ENCODE results near the gene RPS15. TPM values are rescaled to one million over a fixed set of nuclear protein-coding genes. Genes with fewer than 3 reads are reported as not detected.

RPS15 gene
- total RNA-seq, 1 donor from 2014 or later = 938 TPM

DNA sequence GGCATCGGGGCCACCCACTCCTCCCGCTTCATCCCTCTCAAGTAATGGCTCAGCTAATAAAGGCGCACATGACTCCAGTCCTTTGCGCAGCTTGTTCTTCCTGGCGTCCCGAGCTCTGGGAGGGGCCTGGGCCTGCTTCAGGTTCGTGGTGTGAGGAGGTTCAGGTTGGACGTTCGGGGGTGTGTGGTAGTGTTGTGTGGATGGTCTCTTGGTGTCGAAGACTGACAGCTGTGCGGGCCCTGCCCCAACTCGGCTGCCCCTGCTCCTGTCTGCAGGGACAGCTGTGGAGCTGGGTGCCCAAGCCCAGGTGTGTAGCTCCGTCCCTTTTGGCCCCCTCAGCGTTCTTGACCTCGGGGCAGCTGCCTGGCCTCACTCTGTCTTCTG is 2.2 kb downstream of the RPS15 start:
- Mint-ChIP-seq H3K27me3 (no peaks in the 10 kb centered on the region), H3K27ac (peak overlapping the region; percentile 37), H3K4me1 (ENCODE audit: low read depth) (peaks cover 5% of the 10 kb centered on the region), H3K9me3 (ENCODE audit: low read depth) (no peaks in the 10 kb centered on the region), H3K4me3 (ENCODE audit: low read depth) (peak overlapping the region; percentile 97), H3K36me3 (ENCODE audit: insufficient read depth) (peaks cover 21% of the 10 kb centered on the region)
- TF ChIP-seq, protein P1, sequence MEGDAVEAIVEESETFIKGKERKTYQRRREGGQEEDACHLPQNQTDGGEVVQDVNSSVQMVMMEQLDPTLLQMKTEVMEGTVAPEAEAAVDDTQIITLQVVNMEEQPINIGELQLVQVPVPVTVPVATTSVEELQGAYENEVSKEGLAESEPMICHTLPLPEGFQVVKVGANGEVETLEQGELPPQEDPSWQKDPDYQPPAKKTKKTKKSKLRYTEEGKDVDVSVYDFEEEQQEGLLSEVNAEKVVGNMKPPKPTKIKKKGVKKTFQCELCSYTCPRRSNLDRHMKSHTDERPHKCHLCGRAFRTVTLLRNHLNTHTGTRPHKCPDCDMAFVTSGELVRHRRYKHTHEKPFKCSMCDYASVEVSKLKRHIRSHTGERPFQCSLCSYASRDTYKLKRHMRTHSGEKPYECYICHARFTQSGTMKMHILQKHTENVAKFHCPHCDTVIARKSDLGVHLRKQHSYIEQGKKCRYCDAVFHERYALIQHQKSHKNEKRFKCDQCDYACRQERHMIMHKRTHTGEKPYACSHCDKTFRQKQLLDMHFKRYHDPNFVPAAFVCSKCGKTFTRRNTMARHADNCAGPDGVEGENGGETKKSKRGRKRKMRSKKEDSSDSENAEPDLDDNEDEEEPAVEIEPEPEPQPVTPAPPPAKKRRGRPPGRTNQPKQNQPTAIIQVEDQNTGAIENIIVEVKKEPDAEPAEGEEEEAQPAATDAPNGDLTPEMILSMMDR (IDR thresholded peaks at IDR 0.05; ENCODE audit: unreplicated experiment) = no peak
- DNase-seq (ENCODE audit: low spot score, unreplicated experiment) = no peak

DNA sequence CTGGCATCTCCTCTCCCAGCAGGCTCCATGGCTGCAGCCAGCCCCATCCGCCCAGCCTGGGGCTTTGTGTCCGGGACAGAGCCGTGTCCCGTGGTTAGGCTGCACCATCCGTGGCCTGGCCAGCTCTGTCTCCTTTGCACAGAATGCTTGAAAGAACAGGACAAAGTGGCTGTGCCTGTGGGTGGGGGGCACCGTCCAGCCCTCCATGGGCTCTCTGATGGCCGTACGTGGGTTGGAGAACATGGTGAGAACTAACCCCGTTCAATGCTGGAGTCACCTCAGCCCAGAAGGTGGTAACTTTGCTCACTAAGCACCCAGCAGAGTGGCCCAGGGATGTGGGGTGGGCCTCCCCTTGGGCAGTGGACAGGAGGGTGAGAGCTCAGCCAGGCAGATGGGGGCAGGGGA is 2.8 kb downstream of the RPS15 start:
- no peak for DNase-seq (ENCODE audit: low spot score, unreplicated experiment)
- Mint-ChIP-seq H3K27ac (no peak overlapping the region), H3K4me1 (ENCODE audit: low read depth) (peaks cover 5% of the 10 kb centered on the region), H3K4me3 (ENCODE audit: low read depth) (peak overlapping the region; percentile 97), H3K9me3 (ENCODE audit: low read depth) (no peaks in the 10 kb centered on the region), H3K36me3 (ENCODE audit: insufficient read depth) (peaks cover 18% of the 10 kb centered on the region), H3K27me3 (no peaks in the 10 kb centered on the region)
- TF ChIP-seq, protein P1 (IDR thresholded peaks at IDR 0.05; ENCODE audit: unreplicated experiment) = no peak

DNA sequence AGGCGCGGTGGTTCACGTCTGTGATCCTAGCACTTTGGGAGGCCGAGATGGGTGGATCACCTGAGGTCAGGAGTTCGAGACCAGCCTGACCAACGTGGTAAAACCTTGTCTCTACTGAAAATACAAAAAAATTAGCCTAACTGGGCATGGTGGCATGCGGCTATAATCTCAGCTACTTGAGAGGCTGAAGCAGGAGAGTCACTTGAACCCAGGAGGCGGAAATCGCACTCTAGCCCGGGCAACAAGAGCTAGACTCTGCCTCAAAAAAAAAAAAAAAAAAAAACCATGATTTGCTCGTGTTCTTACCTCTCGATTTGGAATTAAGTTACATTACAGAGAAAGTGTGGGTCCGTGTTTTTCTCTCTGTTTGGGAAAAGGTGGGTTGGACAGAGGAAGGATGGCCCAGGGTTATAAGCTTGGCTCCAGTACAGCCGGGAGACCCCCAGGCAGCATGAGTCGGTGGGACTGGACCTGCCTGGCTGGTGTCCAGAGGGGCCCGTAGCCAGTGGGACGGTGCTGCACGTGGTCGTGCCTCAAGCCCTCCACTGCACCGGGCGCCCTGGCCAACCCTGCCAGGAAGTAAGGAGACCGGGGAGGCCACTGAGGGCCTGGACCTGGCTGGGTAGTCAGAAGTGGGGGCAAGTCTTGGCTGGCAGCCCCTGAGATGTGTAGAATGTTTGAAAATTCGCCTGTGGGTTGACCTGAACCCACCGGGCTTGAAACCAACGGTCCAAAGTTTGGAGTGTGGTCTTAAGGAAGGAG is 3.7 kb downstream of the RPS15 start:
- H3K27ac Mint-ChIP-seq = no peak overlapping the region
- peaks cover 5% of the 10 kb centered on the region for H3K4me1 Mint-ChIP-seq (ENCODE audit: low read depth)
- no peaks in the 10 kb centered on the region for H3K9me3 Mint-ChIP-seq (ENCODE audit: low read depth)
- no peaks in the 10 kb centered on the region for H3K27me3 Mint-ChIP-seq
- TF ChIP-seq, protein P1 (IDR thresholded peaks at IDR 0.05; ENCODE audit: unreplicated experiment) = no peak
- H3K36me3 Mint-ChIP-seq (ENCODE audit: insufficient read depth) = peaks cover 18% of the 10 kb centered on the region
- no peak overlapping the region for H3K4me3 Mint-ChIP-seq (ENCODE audit: low read depth)
- no peak for DNase-seq (ENCODE audit: low spot score, unreplicated experiment)

DNA sequence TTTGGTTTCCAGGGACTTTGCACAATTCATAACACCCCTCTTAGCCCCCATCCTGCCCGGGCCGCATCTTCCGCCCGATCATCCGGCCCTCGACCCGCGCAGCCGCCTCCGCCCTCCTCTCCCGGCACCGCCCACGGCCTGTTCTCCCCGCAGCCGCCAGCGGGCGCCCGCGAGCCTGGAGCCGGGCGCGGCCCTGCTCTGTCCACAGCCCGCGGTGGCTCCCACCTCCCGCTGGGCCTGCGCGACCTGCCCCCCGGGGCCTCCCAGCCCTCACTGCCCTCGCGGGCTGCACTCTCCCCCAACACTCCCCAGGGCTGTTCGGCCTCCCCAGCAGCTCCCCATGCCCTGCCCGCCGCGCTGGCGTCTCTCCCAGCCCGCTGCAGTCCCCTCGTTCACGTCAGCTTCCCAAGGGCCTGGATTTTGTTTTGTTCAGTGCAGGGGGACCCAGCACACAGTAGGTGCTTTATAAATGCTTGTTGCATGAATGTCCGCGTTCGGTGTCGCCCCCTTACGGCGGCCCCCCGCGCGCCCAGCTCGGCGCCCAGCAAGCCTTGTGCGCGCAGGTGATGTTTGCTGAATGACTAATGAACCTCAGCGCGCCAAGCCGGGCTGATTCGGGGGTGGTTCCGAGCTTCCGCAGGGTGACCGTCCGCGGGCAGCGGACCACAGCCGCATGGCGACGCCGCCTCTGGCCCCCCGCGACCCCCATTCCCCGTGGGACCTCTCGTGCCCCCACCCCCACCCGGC is 7.2 kb downstream of the RPS15 start:
- peaks cover 24% of the 10 kb centered on the region for H3K27me3 Mint-ChIP-seq
- TF ChIP-seq, protein P1 (IDR thresholded peaks at IDR 0.05; ENCODE audit: unreplicated experiment) = peak; percentile 90
- DNase-seq (ENCODE audit: low spot score, unreplicated experiment) = peak; percentile 73
- H3K4me3 Mint-ChIP-seq (ENCODE audit: low read depth) = peak overlapping the region; percentile 44
- no peaks in the 10 kb centered on the region for H3K9me3 Mint-ChIP-seq (ENCODE audit: low read depth)
- H3K27ac Mint-ChIP-seq = no peak overlapping the region
- peaks cover 14% of the 10 kb centered on the region for H3K36me3 Mint-ChIP-seq (ENCODE audit: insufficient read depth)
- H3K4me1 Mint-ChIP-seq (ENCODE audit: low read depth) = peaks cover under 1% of the 10 kb centered on the region

DNA sequence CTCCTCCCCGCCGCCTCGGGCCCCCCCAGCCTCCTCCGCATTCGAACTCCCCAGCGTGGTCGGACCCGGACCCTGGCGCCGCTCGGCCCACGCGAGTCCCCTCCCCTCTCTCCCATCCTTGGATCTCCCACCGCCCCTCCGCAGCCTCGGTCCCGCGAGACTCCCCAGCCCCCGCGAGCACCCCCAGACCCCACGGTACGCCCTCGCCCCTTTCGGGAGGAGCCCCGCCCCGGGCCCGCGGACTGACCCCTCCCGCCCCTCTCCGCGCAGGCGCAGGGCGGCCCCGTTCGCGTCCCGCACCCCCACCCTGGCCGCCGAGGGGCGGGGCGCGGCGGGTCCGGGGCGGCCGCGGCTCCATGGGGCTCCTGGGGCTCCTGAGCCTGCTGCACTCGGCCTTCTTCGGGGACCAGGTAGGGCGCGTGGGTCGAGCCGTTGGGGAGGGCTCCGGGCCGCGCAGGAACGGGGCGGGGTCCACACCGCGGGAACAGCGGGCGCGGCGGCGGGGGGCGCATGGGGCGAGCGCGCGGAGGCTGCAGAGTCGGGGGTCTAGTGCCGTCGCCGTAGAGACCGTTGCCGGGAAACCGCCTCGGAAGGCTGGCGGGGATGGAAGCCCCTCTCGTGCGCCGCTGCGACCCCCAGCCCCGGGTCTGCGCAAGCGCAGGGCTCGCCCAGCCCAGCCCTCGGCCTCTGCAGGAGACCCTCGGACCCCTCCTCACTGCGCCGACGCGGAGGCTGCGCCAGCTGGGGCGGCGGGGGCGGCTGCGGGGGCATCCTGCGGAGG is 7.9 kb downstream of the RPS15 start:
- Mint-ChIP-seq H3K9me3 (ENCODE audit: low read depth) (no peaks in the 10 kb centered on the region), H3K27ac (no peak overlapping the region), H3K27me3 (peaks cover 32% of the 10 kb centered on the region), H3K4me1 (ENCODE audit: low read depth) (no peaks in the 10 kb centered on the region), H3K4me3 (ENCODE audit: low read depth) (no peak overlapping the region), H3K36me3 (ENCODE audit: insufficient read depth) (peaks cover 12% of the 10 kb centered on the region)
- DNase-seq (ENCODE audit: low spot score, unreplicated experiment) = no peak
- TF ChIP-seq, protein P1 (IDR thresholded peaks at IDR 0.05; ENCODE audit: unreplicated experiment) = no peak
